ENCODE measurements around the gene LNX1. TPM values are rescaled to one million over a fixed set of nuclear protein-coding genes. Genes with fewer than 3 reads are reported as not detected.

The LNX1 gene
- total RNA-seq, 4 donors from 2014 or later, result 0.29 to 12.9 (median 8.8) TPM

- Histone ChIP-seq H3K36me3 (no peaks in the 10 kb centered on the region), H3K4me3 (no peak overlapping the region), H3K4me1 (no peaks in the 10 kb centered on the region), H3K27ac (no peak overlapping the region), H3K9me3 (no peaks in the 10 kb centered on the region), H3K27me3 (no peaks in the 10 kb centered on the region)
- TF ChIP-seq CTCF (IDR thresholded peaks at IDR 0.05), result no peak
- no peak for TF ChIP-seq POLR2A (IDR thresholded peaks at IDR 0.05)
- intact Hi-C loops (cut with DNase I; ENCODE audit: low total_unique reads), result no loop called here
- no peak for DNase-seq
Observed at GRCh38 chr4:53465281-53465680, 126.0 kb downstream of the LNX1 start.

DNA sequence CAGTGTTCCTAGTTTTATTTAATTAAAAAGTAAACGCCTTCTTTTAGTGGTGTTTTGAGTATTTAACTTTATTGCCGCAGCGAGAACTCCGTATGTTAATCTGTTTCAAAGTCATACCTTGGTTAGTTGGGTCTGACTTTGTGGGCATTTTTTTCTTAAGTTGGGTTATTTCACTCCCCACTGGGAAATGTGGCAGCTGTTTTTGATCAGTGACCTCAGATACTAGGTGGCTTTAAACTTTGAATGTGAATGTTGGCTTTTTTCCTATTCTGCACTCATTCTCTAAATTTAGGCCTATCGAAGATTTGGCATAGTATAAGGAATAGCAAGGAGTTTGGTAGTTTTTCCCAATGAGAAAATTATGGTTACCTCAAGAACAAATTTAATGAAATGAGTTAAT lies 127.9 kb downstream of the LNX1 start:
- intact Hi-C loops (cut with DNase I; ENCODE audit: low total_unique reads), result no loop called here
- H3K27me3 ChIP-seq, result no peaks in the 10 kb centered on the region
- H3K4me3 ChIP-seq, result no peak overlapping the region
- TF ChIP-seq POLR2A (IDR thresholded peaks at IDR 0.05) (no peak), CTCF (IDR thresholded peaks at IDR 0.05) (no peak)
- no peak overlapping the region for H3K27ac ChIP-seq
- no peaks in the 10 kb centered on the region for H3K36me3 ChIP-seq
- H3K9me3 ChIP-seq, result no peaks in the 10 kb centered on the region
- H3K4me1 ChIP-seq, result no peaks in the 10 kb centered on the region
- no peak for DNase-seq

DNA sequence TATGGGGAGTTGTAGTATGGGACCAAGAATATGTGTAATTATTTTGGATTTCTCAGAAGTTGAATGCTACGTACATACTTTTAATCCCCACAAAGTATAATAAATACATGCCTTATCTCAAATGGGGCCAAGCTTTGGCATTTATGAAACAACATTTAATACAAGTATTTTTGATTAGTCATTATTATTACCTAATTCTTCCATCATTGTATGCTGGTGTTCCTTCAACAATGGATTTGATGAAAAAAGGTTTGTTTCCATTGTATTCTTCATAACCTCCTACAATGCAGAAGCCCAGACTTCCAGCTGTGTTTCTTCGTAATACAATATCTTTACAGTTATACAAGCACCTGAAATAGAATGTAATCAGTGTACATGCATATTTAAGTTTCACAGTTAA lies 130.0 kb downstream of the LNX1 start:
- Histone ChIP-seq H3K4me3 (no peak overlapping the region), H3K9me3 (no peaks in the 10 kb centered on the region), H3K4me1 (no peaks in the 10 kb centered on the region), H3K27ac (no peak overlapping the region), H3K36me3 (no peaks in the 10 kb centered on the region), H3K27me3 (no peaks in the 10 kb centered on the region)
- TF ChIP-seq CTCF (IDR thresholded peaks at IDR 0.05) (no peak), POLR2A (IDR thresholded peaks at IDR 0.05) (no peak)
- DNase-seq, result no peak
- intact Hi-C loops (cut with DNase I; ENCODE audit: low total_unique reads), result no loop called here

GRCh38 chr4:53459548-53459947 lies 131.7 kb downstream of the LNX1 start:
- intact Hi-C loops (cut with DNase I; ENCODE audit: low total_unique reads), result no loop called here
- Histone ChIP-seq H3K4me1 (no peaks in the 10 kb centered on the region), H3K27ac (no peak overlapping the region), H3K4me3 (no peak overlapping the region), H3K9me3 (no peaks in the 10 kb centered on the region), H3K27me3 (no peaks in the 10 kb centered on the region), H3K36me3 (no peaks in the 10 kb centered on the region)
- TF ChIP-seq CTCF (IDR thresholded peaks at IDR 0.05) (no peak), POLR2A (IDR thresholded peaks at IDR 0.05) (no peak)
- no peak for DNase-seq

- Histone ChIP-seq H3K4me1 (no peaks in the 10 kb centered on the region), H3K27ac (no peak overlapping the region), H3K27me3 (no peaks in the 10 kb centered on the region), H3K4me3 (no peak overlapping the region), H3K9me3 (no peaks in the 10 kb centered on the region), H3K36me3 (no peaks in the 10 kb centered on the region)
- intact Hi-C loops (cut with DNase I; ENCODE audit: low total_unique reads), result no loop called here
- no peak for DNase-seq
- no peak for TF ChIP-seq CTCF (IDR thresholded peaks at IDR 0.05)
- no peak for TF ChIP-seq POLR2A (IDR thresholded peaks at IDR 0.05)
Observed at GRCh38 chr4:53456178-53456577, 135.1 kb downstream of the LNX1 start.
